SHP77 treated with DMSO at 0.1 percent for 48 hours (cell line): ENCODE results near the gene CNTNAP2.

Experiments
- DNase-seq: peaks from one replicate; lab custom pipeline; 2025; lab: John Stamatoyannopoulos, UW

Gene CNTNAP2

DNA sequence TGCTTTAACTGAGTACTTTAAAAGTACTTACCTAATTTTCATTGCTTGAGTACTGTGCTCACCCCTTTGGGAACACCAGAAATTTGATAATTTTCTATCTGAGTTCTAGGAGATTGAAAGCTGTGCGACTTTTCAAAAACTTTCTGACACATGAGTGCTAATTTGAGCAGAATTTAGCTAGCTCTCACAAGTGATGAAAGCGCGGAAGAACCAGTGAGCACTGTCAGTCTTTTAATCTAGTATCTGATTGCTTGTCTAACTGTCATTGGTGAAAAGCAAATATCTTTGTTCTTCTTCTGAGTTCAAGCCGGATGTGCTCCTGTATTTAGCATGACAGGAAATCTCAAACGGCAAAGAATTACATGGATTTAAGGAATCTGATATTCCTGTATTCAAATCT, 899.4 kb downstream of the CNTNAP2 start:
- no peak for DNase-seq

DNA sequence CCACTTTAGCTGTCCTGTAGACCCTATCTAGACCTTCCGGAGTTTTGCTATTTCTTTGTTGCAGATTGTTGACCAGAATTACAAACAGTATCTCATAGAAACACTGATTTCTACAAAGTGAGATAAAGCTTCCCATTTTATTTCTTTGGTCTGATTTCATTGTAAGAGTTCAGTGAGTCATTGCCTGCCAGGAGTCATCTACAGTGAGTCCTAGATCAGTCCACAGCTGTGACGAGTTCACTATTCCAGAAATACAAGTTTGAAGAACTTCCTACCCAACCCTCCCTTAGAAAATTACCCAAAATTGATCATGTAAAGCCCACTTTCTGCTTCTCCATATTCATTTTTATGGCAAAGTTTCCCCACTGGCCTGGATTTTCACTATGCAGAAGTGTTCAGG, 905.5 kb downstream of the CNTNAP2 start:
- no peak for DNase-seq

DNA sequence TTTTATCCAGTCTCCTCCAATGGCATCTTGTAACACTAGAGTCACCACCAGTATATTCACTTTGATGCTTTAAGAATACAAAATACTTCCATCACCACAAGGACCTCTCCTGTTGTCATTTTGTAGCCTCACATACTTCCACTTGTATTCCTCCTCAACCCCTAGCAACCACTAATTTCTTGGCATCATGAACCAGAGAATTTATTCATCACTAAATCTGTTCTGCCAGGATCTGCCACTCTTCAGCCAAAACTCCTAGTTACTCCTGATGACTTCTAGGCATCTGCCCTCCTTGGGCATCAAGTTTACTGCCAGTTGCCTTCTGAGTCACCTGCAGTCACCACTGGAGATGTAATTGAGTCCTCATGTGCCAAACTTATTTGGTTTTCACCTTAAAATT, 906.8 kb downstream of the CNTNAP2 start:
- DNase-seq, result no peak

GRCh38 chr7:147029953-147030352, 913.4 kb downstream of the CNTNAP2 start:
- DNase-seq, result no peak

GRCh38 chr7:147033641-147034040, 917.0 kb downstream of the CNTNAP2 start:
- no peak for DNase-seq

DNA sequence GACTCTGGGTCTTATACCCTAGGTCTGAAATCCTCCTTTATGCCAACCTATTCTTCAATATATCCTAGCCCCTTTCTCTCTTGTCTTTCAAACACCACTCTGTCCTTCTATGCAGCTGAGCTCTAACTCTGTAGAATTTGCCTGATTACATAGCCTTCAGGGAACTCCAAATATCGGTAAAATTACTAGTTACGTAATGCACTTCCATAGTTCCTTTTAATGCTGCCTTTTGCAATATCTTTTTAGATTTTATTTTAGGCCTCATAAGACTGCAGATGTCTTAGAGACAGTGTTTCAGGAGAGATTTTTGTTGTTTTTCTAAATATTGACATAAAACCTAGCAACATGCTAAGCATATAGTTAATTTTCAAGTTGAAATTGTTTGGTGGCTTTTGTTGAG, 924.8 kb downstream of the CNTNAP2 start:
- DNase-seq, result no peak

DNA sequence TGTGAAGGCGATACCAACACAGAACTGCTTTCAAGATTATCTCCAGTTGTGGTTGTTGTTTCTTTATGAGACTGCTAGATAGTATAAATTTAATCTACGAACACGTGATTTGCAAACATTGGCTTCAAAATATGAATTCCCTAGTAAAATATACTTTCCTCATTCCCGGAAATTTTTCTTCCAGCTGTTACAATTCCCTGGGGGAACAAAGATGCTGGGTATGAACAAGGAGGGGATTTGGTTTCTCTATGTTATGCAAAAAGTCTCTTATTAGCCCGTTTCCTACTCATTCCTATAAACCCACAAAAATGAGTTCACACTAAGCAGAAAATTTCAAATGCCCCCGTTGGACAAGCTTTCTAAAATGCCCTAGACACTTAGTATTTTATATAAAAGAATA, 928.3 kb downstream of the CNTNAP2 start:
- DNase-seq, result no peak

DNA sequence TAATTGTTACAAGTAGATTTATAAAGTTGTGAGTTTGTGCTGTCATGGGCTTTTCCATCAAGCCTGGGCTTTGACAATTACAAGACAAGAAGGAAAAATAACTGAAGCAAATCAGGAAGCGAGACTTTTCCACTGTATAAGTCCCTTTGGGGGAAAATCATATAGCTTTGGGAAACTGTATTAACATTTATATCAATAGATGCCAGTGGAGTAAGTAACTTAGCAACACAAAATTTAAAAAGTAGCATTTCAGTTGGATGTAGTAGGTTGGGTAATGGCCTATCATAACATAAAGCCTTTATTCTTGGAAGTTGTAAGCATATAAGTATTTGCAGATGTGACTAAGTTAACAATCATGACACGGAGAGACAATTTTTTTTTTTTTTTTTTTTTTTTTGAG, 931.1 kb downstream of the CNTNAP2 start:
- no peak for DNase-seq

- DNase-seq, result no peak
These were observed 932.3 kb downstream of the CNTNAP2 start for GRCh38 chr7:147048864-147049263.

GRCh38 chr7:147052818-147053217, 936.2 kb downstream of the CNTNAP2 start:
- no peak for DNase-seq

DNA sequence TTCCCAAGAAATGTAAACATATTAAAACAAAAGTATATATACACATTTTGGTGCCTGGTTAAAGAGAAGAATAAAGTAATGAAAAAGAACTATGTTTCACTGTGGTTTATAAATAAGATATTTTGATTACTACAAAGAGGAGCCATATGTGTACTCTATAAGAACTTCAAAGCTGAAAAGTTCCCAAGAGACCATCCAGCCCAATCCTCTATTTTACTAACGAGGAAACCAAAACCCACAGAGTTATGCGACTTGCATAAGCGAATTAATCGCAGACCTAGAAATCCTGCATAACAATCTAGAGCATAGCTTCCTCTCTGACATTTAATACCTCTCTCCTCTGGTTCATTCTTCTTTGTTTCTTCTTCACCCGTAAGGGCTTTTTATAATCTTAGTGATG, 937.1 kb downstream of the CNTNAP2 start:
- no peak for DNase-seq

DNA sequence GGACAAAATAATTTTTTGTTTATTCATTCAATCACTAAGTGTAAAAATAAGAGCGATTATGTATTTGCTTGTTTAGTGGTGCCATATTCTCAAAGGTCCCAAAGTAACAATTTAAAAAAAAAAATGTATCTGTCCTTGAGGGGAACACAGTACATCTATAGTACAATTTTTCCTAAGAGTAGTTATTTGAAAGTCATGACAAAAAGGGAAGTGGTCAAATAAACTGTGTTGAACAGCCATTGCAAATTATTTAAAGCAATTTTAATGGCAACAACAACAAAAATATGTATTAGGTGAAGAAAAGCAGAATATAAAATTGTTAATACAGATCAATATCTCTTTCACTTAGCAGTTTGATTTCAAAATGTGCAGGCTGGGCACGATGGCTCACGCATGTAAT, 943.5 kb downstream of the CNTNAP2 start:
- no peak for DNase-seq

DNA sequence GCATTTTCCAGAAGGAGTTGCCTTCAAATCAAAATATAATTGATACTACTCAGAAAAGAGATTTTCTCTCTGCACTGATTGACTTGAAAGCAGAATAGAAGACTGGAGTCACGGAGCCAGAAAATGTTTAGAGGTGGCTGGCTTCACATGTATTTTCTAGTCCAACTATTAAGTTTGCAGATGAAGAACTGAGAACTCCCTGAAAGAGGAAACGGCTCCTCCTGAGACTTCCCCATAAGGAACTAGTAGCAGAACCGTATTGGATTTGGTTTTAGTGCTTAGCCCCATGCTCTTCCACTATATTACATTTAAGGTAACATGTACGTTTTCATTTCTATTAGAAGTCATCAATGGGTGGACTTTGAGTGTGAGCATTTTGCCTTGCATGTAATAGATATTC, 946.3 kb downstream of the CNTNAP2 start:
- DNase-seq, result no peak

DNA sequence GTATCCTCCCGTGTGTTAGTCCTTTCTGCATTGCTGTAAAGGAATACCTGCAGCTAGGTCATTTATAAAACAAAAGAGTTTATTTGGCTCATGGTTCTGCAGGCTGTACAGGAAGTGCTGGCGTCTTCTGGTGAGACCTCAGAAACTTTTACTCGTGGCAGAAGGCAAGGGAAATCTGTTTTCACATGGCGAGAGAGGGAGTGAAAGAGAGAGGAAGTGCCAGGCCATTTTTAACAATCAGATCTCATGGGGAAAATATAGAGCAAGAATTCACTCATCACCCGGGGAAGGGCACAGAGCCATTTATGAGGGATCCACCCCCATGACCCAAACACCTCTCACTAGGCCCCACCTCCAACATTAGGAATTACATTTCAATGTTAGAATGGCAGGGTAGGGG, 952.2 kb downstream of the CNTNAP2 start:
- DNase-seq, result no peak

- DNase-seq, result no peak
These were observed 953.2 kb downstream of the CNTNAP2 start for GRCh38 chr7:147069771-147070170.

DNA sequence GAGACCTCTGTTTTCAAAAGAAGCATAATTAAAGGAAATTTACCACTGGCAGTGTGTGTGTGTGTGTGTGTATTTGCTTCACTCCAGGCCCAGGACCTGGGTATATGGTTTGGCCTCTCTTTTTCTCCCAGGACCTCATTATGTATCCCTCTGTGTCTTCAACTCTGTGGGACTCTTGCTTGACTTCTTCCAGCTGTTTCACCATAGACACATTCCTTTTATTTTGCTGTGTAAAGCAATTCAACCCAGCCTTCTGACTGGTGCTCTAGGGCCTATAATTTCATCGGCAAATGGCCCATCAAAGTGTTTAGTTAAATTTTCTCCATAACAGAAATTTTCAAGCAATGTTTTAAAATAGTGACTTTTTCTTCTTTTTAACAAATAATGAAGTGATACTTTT, 954.3 kb downstream of the CNTNAP2 start:
- no peak for DNase-seq

DNA sequence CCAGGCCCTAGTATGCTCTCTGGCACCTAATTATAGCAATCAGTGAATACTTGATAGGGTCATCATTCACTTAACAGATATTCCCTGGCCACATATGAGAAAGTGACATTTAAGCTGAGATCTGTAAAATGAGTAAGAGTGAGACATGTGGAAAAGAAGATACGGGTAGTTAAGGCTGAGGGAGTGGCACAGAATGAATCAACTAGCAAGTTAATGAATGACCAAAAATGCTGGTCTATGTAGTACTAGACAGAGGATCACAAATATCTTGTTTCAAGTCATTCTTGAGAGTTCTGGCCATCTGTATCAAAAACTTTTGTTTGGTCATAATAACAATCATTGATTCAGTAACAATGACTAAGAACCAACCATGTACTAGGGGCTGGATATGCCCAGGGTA, 954.9 kb downstream of the CNTNAP2 start:
- no peak for DNase-seq

GRCh38 chr7:147078312-147078711, 961.7 kb downstream of the CNTNAP2 start:
- DNase-seq, result no peak

DNA sequence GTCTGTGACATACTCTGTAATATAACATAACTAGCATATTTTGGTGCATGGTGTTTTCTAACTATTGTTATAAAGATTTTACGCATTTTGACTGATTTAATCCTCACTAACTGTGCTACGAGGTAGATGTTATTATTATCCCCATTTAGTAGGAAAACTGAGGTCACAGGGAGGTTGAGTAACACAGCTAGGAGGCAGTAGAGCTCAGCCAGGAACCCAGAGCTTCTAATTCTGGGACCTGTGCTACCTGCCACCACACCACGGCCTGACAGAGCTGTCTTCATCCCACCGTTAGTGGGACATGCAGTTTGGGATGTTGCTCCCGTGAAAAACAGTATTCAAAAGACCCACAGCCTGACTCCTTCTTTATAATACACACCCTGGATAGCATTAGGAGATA, 962.5 kb downstream of the CNTNAP2 start:
- no peak for DNase-seq

- DNase-seq, result no peak
These were observed 963.4 kb downstream of the CNTNAP2 start for GRCh38 chr7:147079921-147080420.

- DNase-seq, result no peak
These were observed 964.5 kb downstream of the CNTNAP2 start for GRCh38 chr7:147081117-147081516.

DNA sequence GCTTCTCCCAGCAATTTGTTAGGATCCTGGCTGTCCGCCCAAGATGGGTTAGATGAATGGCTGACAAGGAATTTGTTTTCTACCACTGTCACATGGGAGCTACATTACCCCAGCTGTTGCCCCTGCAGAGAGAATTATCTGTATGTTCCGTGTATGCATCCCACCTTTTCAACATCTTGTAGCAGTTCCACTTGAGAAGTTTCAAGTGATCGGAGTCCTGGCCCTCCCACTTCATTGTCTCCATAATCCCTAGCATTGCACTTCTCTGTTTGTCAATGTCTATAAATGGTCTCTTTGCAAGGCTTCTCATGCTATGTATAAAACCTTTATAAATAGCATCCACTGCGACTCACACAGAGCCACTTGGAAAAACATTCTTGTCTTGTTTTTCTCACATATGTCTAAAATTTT, 972.5 kb downstream of the CNTNAP2 start:
- DNase-seq, result no peak

DNA sequence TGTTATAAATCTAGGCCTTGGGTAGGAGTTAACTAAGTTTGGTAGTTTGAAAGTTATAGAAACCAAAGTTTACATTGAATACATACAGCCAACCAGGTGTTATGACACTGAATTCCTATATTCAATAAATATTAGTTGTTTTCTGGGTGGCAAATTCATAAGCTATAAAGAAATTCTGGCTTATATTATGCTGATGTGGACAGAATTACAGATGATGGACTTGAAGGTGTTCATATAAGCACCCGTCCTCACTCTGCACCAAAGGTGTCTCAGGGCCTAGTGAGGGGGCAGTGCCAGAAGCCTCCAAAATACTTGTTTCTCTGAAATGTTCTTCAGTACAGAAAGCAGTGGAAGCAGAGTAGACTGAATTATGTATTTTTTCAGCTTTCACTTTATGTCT, 973.0 kb downstream of the CNTNAP2 start:
- DNase-seq, result no peak

- DNase-seq, result no peak
These were observed 980.0 kb downstream of the CNTNAP2 start for GRCh38 chr7:147096629-147097028.

DNA sequence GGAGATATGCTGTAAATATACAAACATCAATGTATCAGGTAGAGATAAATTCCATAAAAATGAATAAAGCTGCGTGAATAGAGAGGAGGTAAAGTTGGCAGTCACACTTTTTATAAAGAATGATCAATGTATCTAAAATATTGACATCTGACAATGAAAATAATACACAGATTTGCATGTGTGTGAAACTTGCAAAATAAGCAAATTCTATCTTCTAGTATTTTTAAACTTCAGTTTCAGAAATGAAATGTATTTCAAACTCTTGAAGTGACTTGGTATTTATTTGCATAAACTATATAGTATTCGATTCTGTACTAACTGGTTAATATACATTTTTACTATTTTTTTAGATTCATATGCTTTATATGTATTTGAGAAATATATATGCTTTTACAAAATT, 986.6 kb downstream of the CNTNAP2 start:
- no peak for DNase-seq
